NCI-H510A treated with DMSO at 0.1 percent for 48 hours (cell line): Measurements from ENCODE around the gene JAM2.
"Not testable (repeated sequence)": the region's sequence is repeated elsewhere in the genome, so short reads cannot be mapped to it uniquely, and the experiment has no call there.

ENCODE experiments used
- DNase-seq: peaks from one replicate; lab custom pipeline; 2025; lab: John Stamatoyannopoulos, UW

The JAM2 gene, protein sequence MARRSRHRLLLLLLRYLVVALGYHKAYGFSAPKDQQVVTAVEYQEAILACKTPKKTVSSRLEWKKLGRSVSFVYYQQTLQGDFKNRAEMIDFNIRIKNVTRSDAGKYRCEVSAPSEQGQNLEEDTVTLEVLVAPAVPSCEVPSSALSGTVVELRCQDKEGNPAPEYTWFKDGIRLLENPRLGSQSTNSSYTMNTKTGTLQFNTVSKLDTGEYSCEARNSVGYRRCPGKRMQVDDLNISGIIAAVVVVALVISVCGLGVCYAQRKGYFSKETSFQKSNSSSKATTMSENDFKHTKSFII

DNA sequence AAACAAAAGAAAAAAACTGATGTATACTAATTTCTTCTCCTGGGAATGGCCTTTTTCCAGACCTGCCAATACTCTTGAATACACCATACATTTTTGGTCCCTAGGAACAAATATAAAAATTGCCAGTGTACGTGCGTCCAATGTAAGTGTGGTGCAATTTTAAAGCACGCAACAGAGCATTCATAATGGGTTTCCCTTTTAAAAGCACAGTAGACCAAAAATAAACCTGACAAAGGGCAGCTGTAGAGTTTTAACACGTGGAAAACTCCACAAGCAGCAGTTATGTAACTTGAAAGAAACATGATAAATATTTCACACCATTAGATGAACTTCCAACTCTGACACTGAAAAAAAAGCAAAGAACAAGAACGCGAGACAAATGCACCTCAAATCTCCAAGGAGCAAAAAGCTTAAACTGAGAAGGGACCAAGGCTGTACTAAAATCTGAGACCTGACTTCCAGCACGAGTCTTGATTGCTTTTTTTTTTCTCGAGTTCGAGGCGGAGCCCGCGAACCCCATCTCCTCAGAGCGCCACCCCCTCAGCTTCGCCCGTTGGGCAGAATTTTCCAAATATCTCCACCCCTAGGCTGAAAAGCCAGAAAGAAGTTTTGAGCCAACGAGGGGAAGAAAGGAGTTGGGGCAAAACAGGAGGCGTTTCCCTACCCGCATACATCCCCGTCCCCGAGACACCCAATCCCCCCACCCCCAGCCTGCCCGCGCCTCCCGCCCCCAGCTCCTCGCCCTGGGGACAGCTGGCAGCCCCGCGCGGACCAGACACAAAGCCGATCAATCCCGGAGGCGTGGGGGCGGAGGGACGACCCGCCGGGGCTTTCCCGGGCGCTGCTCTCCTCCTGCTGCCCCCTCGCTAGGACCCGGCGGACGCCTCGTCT lies at the start of gene JAM2:
Gene JAM2, plus strand, starts transcription at position 599 of the 891 bp plus-strand sequence. CDS start 564 bp downstream, outside the sequence.
- no peak for DNase-seq

DNA sequence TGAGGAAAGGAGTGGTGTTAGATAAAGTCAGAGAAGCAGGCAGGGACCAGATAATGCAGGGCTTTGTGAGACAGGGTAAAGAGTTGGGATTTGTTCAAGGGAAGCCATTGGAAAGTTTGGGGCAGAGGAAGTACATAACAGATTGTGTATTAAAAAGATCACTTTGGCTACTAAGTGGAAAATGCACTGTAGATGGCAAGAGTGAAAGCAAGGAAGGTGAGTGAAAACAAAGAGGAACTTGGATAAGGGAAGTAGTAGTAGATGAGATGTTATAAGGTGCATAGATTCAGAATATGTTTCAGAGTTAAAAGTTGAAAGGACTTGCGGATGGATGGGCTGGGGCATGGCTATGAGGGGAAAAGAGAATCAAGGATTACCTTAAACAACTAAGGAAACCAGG lies 49.2 kb upstream of the JAM2 start:
- no peak for DNase-seq

DNA sequence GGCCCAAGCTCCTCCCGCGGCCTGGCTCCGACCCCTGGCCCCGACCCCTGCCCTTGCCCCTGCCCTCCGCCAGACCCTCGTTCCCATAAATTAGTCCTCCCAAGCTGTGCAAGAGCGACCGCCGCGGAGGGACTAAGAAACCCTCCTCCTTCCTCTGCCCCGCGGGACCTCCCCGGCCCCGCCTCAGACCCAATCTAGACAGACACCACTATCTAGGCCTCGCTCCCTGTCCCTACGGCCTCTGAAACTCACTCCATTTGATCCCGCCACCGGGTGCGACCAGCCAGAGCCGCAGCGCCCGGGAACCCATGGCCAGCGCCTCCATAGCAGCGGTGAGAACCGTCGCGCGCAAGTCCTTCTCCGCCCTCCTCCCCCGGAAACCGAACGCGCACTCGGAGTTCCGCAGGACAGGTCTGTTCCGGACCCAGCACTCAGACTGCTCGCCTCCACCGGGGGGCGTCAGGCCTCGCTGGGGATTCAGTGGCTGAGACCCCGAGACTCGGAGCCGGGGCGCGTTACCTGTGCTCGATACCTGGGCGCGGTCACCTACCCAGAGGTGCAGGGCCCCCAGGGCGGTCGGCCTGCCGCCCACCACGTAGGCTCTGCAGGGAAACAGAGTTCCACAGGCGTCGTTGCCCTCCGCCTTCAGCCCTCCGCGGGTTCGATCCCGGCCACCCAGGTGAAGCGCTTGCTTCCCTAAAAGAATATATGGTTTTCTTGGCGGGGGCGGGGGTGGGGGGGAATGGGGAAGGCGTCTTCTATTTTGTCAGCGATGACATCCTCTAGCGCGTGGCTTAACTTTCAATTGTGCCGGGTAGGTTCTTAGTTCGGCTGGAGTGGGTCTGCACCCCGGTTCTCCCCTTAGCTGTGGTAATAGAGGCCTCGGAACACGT lies 31.7 kb upstream of the JAM2 start, which contains the start of gene MRPL39:
Gene MRPL39, minus strand, starts transcription at position 331 of the 893 bp plus-strand sequence. Its CDS starts 6 bp downstream, at position 325.
- peak; percentile 68 for DNase-seq

DNA sequence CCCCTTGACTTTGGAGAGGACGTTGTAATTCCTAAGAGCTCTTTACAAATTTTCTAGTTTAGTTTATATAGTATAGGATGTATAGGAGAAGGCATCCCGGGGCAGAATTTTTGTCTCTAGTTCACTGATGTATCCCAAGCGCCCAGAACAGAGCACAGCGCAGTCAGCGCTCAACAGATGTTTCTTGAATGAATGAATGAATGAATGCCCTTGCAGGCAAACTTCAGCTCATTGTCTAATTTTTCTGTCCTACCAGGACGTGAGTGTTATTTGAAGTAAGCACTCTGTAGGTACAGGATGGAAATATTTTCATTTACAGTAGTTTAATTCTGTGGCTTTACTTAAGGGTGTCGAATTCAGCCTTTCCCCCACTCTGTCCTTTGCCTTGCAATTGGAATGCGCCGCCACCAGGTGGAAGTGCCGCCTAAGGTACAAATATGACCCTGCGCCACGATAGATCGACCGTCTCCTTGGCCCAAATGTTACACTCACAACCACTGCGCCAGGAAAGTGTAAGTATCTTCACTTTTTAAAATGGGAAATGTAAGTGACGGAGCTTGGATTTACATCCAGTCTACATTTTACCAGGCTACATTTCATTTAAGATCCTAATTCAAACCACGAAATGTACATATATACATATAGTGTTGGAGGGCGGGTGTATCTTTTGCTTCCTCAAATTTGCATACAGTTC lies 30.9 kb upstream of the JAM2 start:
- DNase-seq = peak; percentile 78

DNA sequence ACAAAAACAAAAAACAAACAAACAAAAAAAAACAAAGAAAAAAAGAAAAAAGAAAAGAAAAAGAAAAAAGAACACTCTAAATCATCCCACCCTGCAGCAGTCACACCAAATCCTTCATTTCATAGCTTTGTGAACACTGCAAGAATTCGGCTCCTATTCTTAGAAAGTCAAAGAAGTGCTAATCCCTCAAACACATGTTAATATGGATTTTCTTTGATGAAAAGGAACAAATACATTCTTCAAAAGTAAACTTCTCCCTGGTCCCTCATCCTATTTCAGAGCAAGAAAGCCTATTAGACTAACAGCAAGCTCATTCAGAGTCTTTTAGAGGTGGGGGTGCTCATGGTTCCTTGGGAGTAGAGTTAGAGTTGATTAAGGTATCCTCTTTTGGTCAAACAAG lies 24.6 kb upstream of the JAM2 start:
- DNase-seq = no peak

DNA sequence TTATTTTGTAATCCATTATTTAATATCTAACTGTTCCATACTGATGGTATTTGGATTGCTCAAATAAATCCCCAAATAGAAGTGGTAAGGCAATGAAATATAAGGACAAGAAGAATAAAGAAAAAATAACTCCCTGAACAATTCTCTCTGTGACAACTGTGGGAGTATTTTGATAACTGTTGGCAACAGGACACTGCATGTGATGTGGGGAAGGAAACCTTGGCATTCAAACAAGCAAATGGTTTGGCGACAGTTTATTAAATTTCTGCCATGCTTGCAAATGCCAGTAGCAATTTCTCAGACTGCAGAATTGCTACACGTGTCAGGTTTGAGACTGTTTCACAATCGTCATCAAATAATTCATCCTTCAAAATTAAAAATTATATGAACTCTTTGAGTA lies 23.2 kb upstream of the JAM2 start:
- no peak for DNase-seq

DNA sequence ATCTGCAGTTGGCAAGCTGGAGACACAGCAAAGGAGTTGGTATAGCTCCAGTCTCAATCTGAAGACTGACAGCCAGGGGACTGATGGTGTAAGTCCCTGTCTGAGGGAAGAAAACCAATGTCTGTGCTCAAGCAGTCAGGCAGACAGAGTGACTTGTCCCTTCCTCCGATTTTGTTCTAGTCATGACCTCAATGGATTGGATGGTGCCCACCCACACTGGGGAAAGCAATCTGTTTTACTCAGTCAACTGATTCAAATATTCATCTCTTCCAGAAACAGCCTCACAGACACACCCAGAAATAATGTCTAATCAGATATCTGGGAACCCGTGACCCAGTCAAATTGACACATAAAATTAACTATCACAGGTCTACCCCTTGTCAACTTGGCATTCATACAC lies 19.9 kb upstream of the JAM2 start:
- DNase-seq = no peak

DNA sequence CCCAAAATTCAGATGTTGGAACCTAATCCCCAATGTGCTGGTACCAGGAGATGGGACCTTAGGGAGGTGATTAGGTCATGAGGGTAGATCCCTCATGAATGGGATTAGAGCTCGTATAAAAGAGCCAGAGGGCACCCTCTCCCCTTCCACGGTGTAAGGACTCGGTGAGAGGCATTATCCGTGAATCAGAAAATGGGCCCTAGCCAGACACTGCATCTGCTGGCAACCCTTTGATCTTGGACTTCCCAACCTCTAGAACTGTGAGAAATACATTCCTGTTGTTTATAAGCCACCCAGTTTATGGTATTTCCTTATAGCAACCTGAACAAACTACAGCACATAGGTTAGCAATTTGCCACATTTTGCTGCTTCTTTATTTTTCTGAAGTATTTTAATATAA lies 14.5 kb upstream of the JAM2 start:
- no peak for DNase-seq

DNA sequence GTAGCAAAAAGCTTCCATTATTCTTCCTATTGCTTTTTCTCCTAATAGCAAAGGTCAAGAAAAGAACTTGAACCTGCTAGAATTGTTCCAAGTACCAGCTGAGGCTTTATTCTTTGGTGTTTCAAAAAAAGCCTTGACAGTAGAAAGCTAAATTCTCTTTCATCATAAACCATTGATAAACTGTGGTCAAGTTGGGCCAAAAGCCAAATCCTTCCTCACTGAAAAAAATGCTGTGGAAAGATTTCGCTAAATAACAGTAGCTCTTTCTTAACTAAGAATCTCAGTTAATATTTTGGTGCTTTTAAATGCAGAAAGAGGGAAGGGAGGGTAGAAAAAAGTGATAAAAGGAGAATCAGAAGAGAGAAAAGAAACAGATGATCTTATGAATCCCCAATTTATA lies 14.0 kb upstream of the JAM2 start:
- no peak for DNase-seq

DNA sequence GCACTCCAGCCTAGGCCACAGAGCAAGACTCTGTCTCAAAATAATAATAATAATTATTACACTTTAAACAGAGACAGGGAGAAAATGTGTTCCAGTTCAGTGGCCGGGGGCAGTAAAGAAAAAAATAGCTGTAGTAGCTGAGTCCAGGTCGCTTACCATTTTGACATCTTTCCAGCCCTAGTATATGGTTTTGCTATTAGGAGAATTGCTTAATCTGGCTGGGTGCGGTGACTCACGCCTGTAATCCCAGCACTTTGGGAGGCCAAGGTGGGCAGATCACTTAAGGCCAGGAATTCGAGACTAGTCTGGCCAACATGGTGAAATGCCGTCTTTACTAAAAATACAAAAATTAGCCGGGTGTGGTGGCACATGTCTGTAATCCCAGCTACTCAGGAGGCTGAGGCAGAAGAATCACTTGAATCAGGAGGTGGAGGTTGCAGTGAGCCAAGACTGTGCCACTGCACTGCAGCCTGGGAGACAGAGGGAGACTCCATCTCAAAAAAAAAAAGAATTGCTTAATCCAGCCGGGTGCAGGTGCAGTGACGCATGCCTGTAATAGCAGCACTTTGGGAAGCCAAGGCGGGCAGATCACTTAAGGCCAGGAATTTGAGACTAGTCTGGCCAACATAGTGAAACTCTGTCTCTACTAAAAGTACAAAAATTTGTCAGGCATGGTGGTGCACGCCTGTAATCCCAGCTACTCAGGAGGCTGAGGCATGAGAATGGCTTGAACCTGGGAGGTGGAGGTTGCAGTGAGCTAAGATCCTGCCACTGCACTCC lies 13.1 kb upstream of the JAM2 start:
- DNase-seq = not testable (repeated sequence)

DNA sequence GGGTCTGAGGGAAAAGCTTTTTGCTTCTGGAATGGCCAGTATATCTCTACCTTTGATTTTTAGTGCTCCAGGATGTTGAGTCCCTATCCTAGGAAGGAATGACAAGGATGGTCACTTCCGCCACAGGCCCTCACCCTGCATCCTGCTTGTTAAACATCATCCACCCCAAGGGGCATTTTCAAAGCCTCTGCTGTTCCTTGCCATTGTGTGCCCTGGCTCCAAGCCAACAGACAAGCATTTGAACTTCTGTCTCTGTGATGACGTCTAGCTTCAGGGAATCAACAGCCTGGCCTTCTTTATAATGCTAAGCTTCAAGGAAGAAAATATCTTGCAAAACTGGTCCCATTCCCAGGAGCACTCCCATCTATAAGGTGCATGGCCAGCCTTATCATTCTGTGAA lies 12.3 kb upstream of the JAM2 start:
- no peak for DNase-seq

DNA sequence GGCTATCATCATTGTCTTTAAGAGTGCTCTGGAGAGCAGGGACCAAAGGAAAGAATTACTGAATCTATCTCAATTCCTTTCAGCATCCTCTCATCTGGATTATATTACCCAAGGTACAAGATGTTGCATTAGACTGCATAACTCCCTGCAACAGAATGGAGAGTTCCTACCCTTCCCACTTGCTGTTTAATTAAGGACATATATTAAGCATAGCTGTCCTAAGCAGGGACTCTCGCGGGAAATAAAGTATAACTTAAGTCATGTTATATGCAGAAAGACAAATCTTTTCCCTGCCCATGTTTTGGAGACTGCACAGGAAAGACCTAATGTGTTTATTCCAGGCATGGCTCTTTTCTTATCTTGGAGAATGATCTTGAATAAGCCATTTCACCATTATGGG lies 6.8 kb upstream of the JAM2 start:
- no peak for DNase-seq

DNA sequence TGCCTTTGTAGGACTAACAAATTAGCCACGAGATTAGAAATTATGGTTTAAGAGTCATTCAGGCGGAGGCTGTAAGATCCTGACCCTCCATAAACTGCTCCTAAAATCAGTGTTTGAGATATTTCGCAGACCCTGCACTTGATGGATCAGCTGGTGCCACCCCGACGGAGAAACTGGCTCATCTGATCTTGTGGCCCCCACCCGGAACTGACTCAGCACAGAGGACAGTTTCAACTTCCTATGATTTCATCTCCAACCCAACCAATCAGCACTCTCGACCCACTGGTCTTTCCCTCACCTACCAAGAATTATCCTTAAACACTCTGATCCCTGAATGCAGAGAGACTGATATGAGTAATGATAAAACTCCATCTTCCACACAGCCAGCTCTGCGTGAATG lies 3.7 kb upstream of the JAM2 start:
- no peak for DNase-seq

DNA sequence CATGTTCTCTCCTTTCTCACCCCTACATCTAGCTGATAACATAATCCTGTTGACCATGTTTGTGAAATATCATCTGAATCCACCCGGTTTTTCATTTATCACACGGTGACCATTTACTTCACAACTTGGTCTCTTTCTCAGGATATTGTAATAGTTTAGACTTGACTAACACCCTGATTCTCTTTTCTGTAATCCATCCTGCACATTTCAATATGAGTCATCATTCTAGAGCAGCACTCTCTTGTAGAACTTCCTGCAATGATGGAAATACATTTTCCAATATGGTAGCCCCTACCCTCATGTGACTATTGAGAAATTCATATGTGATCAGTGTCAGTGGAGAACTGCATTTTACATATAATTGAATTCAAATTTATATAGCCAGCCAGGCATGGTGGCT lies 2.3 kb upstream of the JAM2 start:
- DNase-seq = no peak

DNA sequence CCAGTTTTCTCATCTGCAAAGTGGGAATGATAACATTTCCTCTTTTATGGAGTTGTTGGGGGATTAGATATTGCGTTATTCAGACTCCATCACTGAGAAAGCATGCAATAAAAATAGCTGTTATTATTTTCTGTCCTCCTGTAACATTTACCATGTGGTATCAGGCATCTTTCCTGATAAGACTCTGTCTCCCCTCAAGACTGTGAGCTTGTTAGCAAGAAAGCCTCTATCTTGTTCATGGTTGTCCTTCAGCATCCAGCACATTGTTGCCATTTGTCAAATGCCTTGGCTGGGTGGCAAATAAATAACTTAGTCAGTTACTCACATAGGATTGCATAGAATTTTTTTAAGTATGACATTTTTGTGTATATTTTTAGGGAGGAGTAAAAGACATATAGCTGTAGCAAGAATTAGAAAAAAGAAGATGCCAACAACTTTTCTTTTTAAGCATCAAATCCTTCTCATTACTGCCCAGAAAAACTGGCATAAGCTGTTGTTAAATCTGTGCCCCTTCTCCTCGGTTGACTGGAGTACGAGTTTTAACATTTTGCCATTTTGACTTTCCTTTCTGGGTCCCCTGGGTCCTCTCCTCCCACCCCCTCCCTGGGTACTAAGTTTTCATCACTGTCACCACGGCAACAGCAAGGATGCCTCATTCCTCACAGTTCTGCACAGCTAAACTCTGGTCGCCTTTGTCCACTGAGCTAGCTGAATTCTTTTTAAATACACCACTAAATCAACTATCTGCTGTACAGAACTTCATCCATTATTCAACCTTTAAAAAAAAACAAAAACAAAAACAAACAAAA lies 1.0 kb upstream of the JAM2 start:
- DNase-seq = no peak

DNA sequence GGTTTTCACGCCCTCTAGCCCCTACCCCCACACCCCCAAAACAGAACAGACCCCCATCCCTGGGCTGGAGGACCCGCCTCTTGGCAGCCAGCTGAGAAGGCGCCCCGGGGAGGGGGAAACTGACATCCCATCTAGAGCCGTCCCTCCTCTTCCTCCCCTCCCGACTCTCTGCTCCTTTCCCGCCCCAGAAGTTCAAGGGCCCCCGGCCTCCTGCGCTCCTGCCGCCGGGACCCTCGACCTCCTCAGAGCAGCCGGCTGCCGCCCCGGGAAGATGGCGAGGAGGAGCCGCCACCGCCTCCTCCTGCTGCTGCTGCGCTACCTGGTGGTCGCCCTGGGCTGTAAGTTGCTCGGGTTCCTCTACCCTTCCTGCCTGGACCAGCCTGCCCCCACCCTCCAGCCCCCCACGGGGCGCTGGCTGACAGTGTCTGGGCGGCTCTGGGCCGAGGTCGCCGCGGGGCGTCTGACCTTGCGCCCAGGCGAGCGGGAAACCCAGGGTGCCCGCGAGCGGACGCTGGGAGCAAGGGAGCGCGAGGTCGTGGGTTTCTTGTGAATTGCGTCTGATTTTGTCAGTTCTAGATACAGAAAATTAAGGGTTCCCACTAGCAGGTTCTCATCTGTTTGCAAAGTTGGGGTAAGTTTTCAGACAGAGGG lies 618 bp downstream of the JAM2 start:
- DNase-seq = no peak

DNA sequence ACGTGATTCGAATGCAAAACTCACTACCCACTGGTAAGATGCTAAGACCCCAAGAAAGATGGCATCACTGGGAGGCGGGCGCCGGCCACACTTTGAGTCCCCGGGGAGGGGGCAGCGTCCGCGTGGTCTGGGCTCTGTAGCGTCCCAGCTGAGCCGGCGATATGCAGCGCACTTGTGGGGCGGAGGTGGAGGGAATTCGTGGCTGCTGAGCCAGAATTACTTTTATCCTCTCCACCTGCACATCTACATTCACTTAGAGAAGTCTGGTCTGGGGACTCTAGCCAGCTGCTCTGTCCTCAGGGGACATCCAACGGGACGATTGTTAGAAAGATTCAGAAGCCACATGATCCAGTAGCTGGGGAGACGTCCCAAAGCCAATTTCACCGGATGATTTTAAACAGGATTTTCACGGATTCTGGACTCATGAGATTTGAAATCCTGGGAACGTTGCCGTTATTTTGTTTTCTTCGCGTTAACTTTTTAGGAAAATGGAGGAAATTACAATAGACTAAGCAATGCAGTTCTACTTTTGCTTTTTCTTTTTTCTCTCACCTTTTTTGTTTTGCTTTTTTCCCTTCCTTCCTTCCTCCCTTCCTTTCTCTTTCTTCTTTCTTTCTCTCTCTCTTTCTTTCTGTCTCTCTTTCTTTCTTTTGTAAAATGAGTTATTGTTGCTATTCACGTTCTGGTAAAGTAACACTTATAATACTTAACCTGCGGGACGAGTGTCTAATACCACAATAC lies 1.3 kb downstream of the JAM2 start:
- DNase-seq = no peak

DNA sequence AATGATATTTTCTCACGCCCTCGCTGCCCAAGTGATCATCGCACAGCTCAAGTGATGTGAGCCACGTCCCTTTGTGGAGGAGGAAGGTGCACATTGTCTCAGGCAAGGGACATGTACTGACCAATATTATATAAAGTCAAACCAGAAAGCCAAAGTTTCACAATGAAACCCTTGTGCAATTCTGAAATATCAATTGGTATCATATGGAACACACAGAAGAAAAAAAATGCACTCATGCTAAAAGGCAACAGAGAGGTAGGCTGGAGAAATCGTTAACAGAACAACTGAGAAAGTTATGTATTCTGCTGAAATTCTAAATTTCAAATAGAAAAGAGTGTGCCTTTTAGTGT lies 1.9 kb downstream of the JAM2 start:
- DNase-seq = no peak

DNA sequence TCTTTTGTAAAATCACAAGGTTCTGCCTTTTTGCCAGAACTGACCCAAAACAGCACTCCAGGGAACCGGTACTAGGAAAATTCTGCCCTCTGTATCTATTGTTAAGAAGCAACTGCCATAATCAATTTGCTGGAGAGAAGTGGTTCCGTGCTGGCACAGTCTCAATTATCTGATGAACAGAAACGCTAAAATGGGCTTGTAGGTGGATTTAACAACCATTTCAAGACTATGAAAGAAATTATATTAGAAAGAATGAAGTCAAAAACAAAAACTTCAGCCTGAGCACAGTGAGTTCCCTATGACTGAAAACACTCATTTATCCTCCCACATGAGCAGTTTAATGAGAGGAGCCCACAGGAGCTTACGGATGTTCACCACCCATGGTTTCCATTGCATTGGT lies 4.4 kb downstream of the JAM2 start:
- no peak for DNase-seq
